HL-60/S4 treated with phorbol 12-myristate 13-acetate at 8.2 ng/mL for 4 days and 3 days (cell line): ENCODE data around the gene OAS3.
"Not testable (repeated sequence)": the region's sequence is repeated elsewhere in the genome, so short reads cannot be mapped to it uniquely, and the experiment has no call there.

ENCODE experiments used
- in situ Hi-C: fragments of 300-500 bp; cut with MboI; formaldehyde crosslinking; loops from 2 replicates; pipeline ENCODE4 v1.15.0; 2022; ENCODE audit warnings: low sequenced_read_pairs

Gene OAS3, protein sequence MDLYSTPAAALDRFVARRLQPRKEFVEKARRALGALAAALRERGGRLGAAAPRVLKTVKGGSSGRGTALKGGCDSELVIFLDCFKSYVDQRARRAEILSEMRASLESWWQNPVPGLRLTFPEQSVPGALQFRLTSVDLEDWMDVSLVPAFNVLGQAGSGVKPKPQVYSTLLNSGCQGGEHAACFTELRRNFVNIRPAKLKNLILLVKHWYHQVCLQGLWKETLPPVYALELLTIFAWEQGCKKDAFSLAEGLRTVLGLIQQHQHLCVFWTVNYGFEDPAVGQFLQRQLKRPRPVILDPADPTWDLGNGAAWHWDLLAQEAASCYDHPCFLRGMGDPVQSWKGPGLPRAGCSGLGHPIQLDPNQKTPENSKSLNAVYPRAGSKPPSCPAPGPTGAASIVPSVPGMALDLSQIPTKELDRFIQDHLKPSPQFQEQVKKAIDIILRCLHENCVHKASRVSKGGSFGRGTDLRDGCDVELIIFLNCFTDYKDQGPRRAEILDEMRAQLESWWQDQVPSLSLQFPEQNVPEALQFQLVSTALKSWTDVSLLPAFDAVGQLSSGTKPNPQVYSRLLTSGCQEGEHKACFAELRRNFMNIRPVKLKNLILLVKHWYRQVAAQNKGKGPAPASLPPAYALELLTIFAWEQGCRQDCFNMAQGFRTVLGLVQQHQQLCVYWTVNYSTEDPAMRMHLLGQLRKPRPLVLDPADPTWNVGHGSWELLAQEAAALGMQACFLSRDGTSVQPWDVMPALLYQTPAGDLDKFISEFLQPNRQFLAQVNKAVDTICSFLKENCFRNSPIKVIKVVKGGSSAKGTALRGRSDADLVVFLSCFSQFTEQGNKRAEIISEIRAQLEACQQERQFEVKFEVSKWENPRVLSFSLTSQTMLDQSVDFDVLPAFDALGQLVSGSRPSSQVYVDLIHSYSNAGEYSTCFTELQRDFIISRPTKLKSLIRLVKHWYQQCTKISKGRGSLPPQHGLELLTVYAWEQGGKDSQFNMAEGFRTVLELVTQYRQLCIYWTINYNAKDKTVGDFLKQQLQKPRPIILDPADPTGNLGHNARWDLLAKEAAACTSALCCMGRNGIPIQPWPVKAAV

DNA sequence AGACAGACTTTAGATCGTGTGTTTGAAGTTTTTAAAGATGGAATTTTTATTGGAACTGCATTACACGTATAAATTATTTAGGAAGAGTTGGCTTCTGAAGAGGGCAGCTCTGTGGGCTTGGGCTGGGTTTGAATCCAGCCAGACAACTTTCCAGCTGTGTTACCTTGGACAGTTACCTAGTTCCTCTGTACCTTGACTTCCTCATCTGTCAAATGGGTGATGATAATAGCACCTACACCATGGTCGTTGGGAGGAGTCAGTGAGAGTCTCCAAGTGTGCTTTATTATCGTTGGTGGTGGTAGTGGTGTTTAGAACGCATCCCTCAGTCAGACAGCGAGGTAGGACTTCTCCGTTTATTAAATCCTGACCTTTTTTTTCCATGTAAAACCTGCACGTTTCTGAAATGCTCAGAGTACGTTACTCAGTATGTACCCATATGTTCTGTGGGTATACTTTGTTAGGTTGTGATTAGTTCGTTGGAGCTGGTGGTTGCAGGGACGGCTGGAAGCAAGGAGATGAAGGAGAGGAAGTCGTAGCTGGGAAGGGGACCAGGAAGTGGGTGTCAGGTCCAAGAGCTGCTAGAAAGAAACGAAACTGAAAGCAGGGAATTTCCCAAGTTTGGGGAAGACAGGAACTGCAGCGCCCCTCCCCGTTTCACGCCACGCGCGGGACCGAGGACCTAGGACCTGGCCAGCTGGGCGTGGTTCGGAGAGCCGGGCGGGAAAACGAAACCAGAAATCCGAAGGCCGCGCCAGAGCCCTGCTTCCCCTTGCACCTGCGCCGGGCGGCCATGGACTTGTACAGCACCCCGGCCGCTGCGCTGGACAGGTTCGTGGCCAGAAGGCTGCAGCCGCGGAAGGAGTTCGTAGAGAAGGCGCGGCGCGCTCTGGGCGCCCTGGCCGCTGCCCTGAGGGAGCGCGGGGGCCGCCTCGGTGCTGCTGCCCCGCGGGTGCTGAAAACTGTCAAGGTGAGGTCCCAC lies at the start of gene OAS3:
TSS of gene OAS3 (plus strand) at position 734 of the 979 bp plus-strand sequence. CDS start at position 791, 57 bp downstream.
- in situ Hi-C loops, result no loop called here

DNA sequence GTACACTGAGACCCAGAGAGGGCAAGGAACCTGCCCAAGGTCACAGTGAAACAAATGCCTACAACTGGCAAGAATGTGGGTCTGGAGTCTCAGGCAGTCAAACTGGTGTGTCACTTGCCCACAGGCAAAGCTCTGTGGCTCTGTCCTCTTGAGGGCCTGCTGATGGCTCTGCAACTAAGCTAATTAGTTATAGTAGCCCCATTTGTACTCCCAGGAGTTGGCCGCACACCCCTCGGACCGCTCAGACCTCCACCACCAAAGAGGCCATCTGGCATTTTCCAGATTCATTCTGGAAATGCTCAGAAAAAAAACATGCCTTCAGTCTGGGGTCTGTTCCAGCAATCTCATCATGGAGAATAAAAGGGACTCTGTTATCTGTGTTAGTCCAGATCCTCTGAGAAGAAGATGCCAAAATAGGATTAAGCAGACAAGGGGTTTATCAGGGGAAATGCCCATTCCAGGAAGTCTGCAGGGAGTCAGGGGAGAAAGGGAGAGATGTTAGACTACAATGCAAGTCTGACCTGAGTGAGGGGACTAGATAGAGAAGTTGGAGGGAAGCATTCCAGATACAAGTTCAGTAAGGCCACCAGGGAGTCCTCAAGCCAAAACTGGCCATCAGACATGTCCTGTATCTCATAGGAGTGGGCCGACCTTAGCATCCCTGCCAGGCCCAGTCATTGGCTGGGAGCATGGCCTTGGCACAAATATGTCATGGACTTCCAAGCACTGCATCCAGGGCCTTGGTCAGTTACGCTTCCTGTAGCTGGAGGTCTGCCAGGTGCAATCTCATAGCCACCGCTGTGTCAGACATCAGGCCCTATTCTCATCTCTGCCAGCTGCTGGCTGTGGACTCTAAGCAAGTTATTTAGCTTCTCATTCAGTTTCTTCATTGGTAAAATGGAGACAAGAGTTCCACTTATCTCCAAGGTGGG lies 46.9 kb upstream of the OAS3 start:
- in situ Hi-C loops, result no loop called here

DNA sequence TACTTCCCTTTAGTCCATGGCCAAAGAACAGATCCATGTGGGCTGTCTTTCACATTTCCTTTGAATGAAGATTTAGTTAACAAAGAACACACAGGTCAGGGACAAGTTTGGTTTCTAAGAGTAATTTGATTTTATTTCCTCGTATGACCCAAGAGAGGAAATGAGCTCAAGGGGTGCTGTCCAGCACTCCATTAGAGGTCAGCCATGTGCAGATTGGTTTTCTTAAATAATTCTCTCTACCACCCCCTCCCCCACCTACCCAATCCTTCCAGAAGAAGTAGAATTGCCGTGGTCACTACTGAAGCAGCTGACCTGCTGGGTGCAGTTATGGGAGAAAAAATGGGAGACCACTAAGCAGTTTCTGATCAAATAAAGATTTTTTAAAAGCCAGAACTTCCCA lies 45.4 kb upstream of the OAS3 start:
- in situ Hi-C loops, result no loop called here

DNA sequence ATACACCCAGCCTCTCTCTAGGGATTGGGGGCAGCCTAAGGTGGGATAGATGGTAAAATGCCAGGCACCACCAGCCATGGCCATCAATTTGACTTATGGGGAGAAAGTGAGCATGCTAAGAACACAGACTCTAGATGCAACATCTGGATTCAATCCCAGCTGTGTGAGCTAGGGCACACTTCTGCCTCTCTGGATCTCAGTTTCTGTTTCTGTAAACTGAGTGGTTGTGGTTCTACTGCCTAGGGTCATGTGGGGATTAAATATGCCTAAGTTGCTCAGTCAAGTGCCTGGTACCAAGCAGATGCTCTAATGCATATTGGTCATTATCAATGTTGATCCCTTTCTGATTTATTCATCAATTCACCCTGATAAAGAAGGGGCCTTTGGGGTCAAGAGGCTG lies 44.1 kb upstream of the OAS3 start:
- in situ Hi-C loops, result no loop called here

DNA sequence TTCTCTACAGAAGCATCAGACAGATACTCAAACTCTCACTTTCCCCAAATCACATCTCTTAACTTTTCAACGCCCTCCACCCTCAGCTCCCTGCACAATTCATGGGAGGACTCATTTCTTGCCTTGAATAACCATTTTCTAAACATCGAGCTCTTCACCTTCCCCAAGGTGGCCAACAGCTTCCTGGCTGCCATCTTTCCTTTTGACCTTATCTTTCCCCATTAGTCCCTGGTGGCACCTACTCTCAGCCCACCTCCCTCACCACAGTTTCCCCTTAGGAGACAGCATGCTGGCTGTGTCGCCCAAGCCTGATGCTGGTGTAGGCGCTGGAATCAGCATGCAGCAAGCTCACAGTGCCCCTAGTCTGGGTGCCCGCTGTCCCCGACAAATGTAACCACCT lies 39.9 kb upstream of the OAS3 start:
- in situ Hi-C loops, result no loop called here

DNA sequence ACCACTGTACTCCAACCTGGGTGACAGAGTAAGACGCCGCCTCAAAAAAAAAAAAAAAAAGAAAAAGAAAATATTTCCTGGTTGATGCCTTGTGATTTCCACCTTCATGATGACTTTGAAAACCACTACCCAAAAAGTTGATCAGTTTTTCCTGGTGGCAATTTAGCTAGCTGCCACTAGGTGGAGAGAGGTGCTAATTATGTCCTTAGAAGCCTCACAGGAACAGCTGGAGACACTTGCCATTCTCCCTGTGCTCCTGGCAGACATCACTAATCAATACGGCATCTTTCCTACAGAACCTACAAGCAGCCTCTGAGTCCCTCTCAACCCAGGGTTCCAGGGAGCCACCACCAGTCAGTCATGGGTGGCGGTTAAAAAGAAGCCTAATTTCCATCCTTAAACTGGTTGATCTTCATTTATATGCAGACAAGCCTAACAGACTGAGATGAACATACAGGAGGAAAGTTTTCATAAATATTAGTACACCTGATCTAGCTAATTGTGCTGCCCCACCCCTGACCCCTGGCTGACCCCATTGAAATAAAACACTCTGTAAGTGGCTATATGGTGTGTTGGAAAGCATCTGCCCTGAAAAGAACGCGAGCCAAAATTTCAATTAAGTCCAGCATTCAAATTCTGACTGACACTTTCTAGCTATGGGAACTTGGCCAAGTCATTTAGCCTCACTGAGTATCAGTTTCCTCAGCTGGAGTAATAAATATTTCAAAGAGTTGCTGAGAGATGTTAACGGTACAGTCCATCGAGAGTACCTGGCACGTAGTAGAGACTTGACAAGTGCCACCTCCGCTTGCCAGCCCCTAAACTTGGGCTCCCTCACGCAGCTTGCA lies 37.8 kb upstream of the OAS3 start:
- in situ Hi-C loops, result no loop called here

DNA sequence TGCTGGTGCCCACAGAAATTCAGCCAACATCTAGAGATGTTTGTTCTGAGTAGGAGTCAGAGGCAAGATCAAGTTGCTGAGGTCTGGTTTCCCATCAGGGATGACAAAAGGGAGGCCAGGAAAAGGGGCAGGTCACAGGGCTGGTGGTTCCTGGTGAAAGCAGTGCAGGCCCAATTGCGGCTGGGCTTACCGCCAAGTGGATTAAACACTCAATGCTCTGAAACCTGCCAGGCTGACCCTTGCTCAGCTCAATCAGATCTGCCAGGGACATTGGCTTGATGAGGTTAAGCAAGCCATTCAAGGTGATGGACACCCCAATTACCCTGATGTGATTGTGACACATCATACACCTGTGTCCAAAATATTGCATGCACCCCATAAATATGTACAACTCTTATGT lies 37.0 kb upstream of the OAS3 start:
- in situ Hi-C loops, result no loop called here

DNA sequence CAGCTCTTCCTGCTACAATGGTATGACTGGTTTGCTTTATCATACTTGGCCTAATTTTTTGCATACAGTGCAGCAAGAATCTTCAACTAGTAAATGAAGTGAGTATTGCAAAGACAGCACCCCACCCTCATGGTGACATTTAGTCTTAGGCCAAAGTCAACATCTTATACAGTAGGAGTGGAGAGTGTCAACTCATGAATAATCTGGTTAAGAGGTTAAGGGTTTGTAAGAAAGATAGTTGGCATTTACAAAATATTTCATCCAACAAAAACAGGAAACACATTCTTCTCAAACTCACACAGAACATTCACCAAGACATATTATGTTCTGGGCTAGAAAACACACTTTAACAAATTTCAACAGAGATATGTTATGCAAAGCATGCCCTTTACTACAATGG lies 33.7 kb upstream of the OAS3 start:
- in situ Hi-C loops, result no loop called here

DNA sequence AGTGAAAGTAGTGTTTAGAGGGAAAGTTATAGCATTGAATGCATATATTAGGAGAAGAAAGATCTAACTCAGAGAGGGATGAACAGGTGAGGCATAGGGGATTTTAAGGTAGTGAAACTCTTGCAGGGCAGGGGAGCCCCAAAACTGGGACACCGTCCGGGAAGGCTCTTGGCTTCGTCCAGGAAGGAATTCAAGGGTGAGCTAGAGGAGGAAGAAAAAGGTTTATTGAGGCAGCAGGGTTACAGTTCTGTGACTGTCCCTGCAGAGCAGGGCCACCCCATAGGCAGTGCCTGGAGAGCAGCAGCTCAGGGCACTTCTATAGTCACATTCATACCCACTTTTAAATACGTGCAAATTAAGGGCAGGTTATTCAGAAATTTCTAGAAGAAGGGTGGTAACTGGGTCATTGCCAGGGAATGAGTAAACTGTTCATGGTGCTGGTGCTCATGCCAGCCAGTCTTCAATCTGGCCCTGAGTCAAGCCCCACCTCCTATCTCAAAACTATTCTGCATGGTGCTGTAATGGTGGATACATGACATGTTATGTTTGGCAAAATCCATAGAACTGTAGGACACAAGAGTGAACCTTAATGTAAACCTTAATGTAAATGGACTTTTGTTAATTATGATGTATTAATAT lies 32.7 kb upstream of the OAS3 start:
- in situ Hi-C loops, result no loop called here

DNA sequence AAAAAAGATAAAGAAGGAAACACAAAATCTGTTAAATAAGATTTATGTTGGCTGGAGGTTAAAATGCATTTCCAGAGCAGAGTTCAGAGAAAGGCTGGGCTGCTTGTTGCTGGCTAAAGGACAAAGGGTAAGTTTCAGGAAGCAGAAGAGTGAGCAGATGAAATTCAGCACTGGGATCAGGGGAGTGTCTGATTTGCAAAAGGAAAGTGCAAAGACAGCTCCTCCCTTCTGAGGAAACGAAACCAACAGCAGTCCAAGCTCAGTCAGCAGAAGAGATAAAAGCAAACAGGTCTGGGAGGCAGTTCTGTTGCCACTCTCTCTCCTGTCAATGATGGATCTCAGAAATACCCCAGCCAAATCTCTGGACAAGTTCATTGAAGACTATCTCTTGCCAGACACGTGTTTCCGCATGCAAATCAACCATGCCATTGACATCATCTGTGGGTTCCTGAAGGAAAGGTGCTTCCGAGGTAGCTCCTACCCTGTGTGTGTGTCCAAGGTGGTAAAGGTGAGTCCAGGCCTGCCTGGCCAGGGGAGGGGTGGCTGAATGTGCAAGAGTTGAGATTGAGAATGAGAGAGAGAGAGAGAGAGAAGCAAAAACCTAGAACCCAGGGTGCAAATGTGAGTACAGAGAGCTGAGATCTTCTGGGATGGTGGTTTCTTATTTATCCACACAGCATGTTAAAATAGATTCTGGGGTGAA lies 31.4 kb upstream of the OAS3 start, which contains the start of gene OAS1:
TSS of gene OAS1 (plus strand) at position 251 of the 703 bp plus-strand sequence. CDS start at position 329, 78 bp downstream.
- in situ Hi-C loops, result no loop called here

DNA sequence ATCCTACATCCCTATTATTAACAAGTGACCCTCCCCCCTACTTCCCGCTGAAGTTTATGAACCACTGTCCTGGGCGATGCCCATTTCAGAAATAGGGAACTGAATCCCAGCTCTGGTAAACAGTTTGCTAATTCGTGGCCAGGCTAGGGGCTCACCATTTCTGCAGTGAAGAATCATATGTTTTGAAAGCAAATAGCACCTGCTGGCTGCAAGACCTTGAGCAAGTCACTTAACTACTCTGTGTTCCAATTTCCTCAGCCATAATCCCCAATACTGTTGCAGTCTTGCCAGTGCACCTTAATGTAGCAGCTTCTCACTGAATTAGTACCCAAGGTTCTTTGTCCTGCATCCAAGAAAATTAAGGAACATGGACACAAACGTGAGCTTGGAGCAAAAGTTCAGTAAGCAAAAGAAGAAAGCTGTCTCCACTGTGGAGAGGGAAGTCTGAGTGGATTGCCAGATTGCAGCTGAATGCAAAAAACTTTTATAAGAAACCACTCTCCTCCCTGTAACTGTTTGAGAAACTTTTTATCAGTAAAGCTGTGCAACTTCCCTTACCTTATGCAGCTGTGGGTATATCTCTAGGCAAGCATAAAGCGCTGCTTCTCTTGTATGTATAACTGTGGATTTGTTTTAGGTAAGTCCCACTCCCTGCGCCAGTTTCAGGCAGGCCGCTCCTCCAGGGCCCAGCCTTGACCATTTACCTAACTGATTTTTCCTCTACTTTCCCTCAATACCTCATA lies 30.7 kb upstream of the OAS3 start:
- in situ Hi-C loops, result no loop called here

DNA sequence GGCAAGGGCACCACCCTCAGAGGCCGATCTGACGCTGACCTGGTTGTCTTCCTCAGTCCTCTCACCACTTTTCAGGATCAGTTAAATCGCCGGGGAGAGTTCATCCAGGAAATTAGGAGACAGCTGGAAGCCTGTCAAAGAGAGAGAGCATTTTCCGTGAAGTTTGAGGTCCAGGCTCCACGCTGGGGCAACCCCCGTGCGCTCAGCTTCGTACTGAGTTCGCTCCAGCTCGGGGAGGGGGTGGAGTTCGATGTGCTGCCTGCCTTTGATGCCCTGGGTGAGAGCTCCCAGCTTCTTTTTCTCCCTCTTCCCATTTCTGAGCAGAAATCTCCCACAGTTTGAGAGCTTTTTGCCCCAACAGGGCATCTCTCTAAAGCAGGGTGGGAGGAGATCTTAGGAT lies 29.7 kb upstream of the OAS3 start:
- in situ Hi-C loops, result no loop called here

DNA sequence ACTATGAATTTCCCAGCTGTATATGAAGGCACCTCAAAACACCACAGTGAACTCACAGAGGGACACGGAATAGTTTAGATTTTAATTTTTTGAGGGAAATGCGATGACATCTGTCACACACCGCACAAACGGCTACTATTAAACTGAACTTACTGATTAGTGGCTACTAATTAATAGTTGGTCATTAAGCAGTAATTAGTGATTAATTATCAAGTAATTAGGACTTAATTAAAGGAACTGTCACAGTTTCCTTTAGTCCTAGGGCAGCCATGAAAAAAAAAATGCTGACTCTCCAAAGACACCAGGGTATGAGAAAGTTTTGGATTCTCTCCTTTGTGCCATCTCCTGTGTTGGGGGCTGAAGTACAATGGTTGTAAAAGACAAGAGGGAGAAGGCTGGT lies 28.6 kb upstream of the OAS3 start:
- in situ Hi-C loops, result no loop called here

DNA sequence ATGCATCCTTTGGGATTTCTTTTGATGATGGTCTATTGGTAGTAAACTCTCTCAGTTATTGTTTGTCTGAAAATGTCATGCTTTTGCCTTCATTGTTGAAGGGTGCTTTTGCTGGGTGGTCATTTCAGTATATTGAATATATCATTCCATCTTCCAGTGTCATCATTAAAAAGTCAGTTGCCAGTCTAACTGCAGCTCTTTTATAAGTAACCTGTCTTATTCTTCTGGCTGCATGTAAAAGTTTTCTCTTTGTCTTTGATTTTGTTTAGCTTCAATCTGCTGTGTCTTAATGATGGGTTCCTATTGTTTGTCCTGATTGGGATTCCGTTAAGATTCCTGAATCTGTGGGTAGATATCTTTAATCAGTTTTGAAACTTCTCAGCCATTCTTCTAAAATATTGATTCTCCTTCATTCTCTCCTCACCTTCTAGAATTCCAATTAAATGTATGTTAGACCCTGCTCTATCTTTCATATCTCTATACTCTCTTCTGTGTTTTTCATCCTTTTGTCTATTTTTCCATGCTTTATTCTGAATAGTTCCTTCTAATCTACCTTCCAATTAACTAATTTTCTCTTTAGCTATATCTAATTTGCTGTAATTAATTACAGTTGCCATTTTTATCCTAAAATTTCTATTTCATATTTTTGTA lies 25.1 kb upstream of the OAS3 start:
- in situ Hi-C loops, result no loop called here

DNA sequence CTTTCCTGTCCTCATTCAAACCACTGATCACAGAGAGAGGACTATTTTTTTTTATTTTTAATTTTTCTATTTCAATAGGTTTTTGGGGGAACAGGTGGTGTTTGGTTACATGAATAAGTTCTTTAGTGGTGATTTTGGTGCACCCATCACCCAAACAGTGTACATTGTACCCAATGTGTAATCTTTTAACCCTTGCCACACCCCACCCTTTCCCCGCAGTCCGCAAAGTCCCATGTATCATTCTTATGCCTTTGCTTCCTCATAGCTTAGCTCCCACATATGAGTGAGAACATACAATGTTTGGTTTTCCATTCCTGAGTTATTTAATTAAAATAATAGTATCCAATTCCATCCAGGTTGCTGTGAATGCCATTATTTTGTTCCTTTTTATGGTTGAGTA lies 24.4 kb upstream of the OAS3 start:
- in situ Hi-C loops, result not testable (repeated sequence)

DNA sequence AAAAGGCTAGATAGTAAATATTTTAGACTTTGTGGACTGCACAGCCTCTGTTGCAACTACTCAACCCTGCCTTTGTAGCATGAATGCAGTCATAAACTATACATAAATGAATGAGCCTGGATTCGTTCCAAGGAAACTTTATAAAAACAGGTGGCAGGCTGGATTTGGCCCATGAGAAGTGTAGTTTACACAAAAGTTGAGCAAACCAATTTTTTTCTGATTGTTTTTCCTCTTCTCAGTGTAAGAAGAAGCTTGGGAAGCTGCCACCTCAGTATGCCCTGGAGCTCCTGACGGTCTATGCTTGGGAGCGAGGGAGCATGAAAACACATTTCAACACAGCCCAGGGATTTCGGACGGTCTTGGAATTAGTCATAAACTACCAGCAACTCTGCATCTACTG lies 22.0 kb upstream of the OAS3 start:
- in situ Hi-C loops, result no loop called here
